GM12891 (cell line): ENCODE data around the gene APBB3.

Source experiments
- DNase-seq: peaks from one replicate; pipeline ENCODE4 v3.0.0; 2011; ENCODE audit warnings: low spot score; ENCODE audit not compliant: insufficient read length
- FAIRE-seq: peaks from 2 replicates; lab custom pipeline; 2011; peaks lifted over from hg19 to GRCh38; lab: Jason Lieb, UNC
- PAX5 ChIP-seq: IDR thresholded peaks from 2 replicates; pipeline ENCODE4 v1.6.1; 2011; ENCODE audit warnings: low read length, moderate library complexity, mild to moderate bottlenecking; ENCODE audit not compliant: insufficient read depth, severe bottlenecking
- POLR2A ChIP-seq: IDR thresholded peaks from 2 replicates; pipeline ENCODE4 v1.6.1; 2011; ENCODE audit warnings: low read depth, low read length, control low read depth
- POLR2AphosphoS5 ChIP-seq: IDR thresholded peaks from 2 replicates; pipeline ENCODE4 v1.6.1; 2011; ENCODE audit warnings: low read depth, low read length, control low read depth
- POU2F2 ChIP-seq: IDR thresholded peaks from 2 replicates; pipeline ENCODE4 v1.6.1; 2011; ENCODE audit warnings: low read depth, mild to moderate bottlenecking, control low read depth, low read length, moderate library complexity
- SPI1 ChIP-seq: IDR thresholded peaks from 2 replicates; pipeline ENCODE4 v1.6.1; 2011; ENCODE audit warnings: low read depth, low read length, control low read depth
- TAF1 ChIP-seq: IDR thresholded peaks from 2 replicates; pipeline ENCODE4 v1.6.1; 2011; ENCODE audit warnings: low read depth, low read length, control low read depth

The APBB3 gene

GRCh38 chr5:140509898-140510297 is 54.5 kb downstream of the APBB3 start:
- TF ChIP-seq POLR2AphosphoS5, result no peak
- no peak for TF ChIP-seq TAF1
- TF ChIP-seq PAX5, result no peak
- TF ChIP-seq SPI1, result no peak
- no peak for TF ChIP-seq POU2F2
- TF ChIP-seq POLR2A, result no peak

More at GRCh38 chr5:140509898-140510297, 54.5 kb downstream of the APBB3 start:
- FAIRE-seq (no peak), DNase-seq (no peak)
